HepG2 (cell line): Measurements from ENCODE around the gene FTCD. TPM values are rescaled to one million over a fixed set of nuclear protein-coding genes. Genes with fewer than 3 reads are reported as not detected.

Experiments used
- FLYWCH1 ChIP-seq: sonication (generic); formaldehyde crosslinking; IDR thresholded peaks from 2 replicates; pipeline ENCODE4 v1.8.1; 2023; ENCODE audit warnings: mild to moderate bottlenecking, missing genetic modification reagents
- FOXA1 ChIP-seq, 2 experiments: fragments of 450-650 bp in 1 of 2; sonication (generic) in 1 of 2; formaldehyde crosslinking in 1 of 2; IDR thresholded peaks; 2 replicates each; pipeline versions ENCODE4 v1.4.0 to v1.6.1; 2016 to 2020; ENCODE audit warnings: missing genetic modification reagents in 1 of 2
- FUBP1 ChIP-seq: sonication (generic); formaldehyde crosslinking; IDR thresholded peaks from 2 replicates; pipeline ENCODE4 v1.5.1; 2020; ENCODE audit warnings: missing genetic modification reagents, mild to moderate bottlenecking, borderline replicate concordance
- PITX1 ChIP-seq: sonication (generic); formaldehyde crosslinking; IDR thresholded peaks from 2 replicates; pipeline ENCODE4 v1.5.1; 2020; ENCODE audit warnings: mild to moderate bottlenecking, missing genetic modification reagents
- SMAD3 ChIP-seq: sonication (generic); formaldehyde crosslinking; IDR thresholded peaks from 2 replicates; pipeline ENCODE4 v1.4.0; 2020; ENCODE audit warnings: missing genetic modification reagents
- SNAI1 ChIP-seq: sonication (generic); formaldehyde crosslinking; IDR thresholded peaks from 2 replicates; pipeline ENCODE4 v1.5.0; 2020; ENCODE audit warnings: mild to moderate bottlenecking, missing genetic modification reagents, borderline replicate concordance
- SNAPC2 ChIP-seq: sonication (generic); formaldehyde crosslinking; IDR thresholded peaks from 2 replicates; pipeline ENCODE4 v1.8.1; 2022; ENCODE audit warnings: mild to moderate bottlenecking, missing genetic modification reagents
- SRY ChIP-seq: sonication (generic); formaldehyde crosslinking; IDR thresholded peaks from 2 replicates; pipeline ENCODE4 v1.8.0; 2022; ENCODE audit warnings: mild to moderate bottlenecking, missing genetic modification reagents
- TOPORS ChIP-seq: sonication (generic); formaldehyde crosslinking; IDR thresholded peaks from 2 replicates; pipeline ENCODE4 v1.8.0; 2023; ENCODE audit warnings: mild to moderate bottlenecking, missing genetic modification reagents
- TRAFD1 ChIP-seq: sonication (generic); formaldehyde crosslinking; IDR thresholded peaks from 2 replicates; pipeline ENCODE4 v1.5.1; 2020; ENCODE audit warnings: missing genetic modification reagents, mild to moderate bottlenecking, borderline replicate concordance
- ZBTB39 ChIP-seq: sonication (generic); formaldehyde crosslinking; IDR thresholded peaks from 2 replicates; pipeline ENCODE4 v1.5.0; 2020; ENCODE audit warnings: missing genetic modification reagents
- ZBTB42 ChIP-seq: sonication (generic); formaldehyde crosslinking; IDR thresholded peaks from 2 replicates; pipeline ENCODE4 v1.5.0; 2020; ENCODE audit warnings: mild to moderate bottlenecking, missing genetic modification reagents
- ZNF20 ChIP-seq: sonication (generic); formaldehyde crosslinking; IDR thresholded peaks from 2 replicates; pipeline ENCODE4 v1.4.0; 2020; ENCODE audit warnings: mild to moderate bottlenecking, moderate library complexity, missing genetic modification reagents
- ZNF329 ChIP-seq: sonication (generic); formaldehyde crosslinking; IDR thresholded peaks from 2 replicates; pipeline ENCODE4 v1.9.0; 2021; ENCODE audit warnings: low read depth, mild to moderate bottlenecking, missing genetic modification reagents
- ZNF354B ChIP-seq: sonication (generic); formaldehyde crosslinking; IDR thresholded peaks from 2 replicates; pipeline ENCODE4 v1.8.0; 2022; ENCODE audit warnings: mild to moderate bottlenecking, missing genetic modification reagents
- ZNF546 ChIP-seq: sonication (generic); formaldehyde crosslinking; conservative IDR thresholded peaks from 2 replicates; pipeline ENCODE4 v1.8.1; 2023; ENCODE audit warnings: mild to moderate bottlenecking, missing genetic modification reagents
- ZNF547 ChIP-seq: sonication (generic); formaldehyde crosslinking; IDR thresholded peaks from 2 replicates; pipeline ENCODE4 v1.5.1; 2020; ENCODE audit warnings: mild to moderate bottlenecking, missing genetic modification reagents
- ZNF552 ChIP-seq: sonication (generic); formaldehyde crosslinking; IDR thresholded peaks from 2 replicates; pipeline ENCODE4 v1.9.0; 2022; ENCODE audit warnings: missing genetic modification reagents, mild to moderate bottlenecking, borderline replicate concordance
- ZNF616 ChIP-seq: sonication (generic); formaldehyde crosslinking; IDR thresholded peaks from 2 replicates; pipeline ENCODE4 v1.5.0; 2020; ENCODE audit warnings: low read depth, mild to moderate bottlenecking, missing genetic modification reagents
- ZNF773 ChIP-seq: sonication (generic); formaldehyde crosslinking; IDR thresholded peaks from 2 replicates; pipeline ENCODE4 v1.4.0; 2020; ENCODE audit warnings: missing genetic modification reagents, borderline replicate concordance
- polyA plus RNA-seq, 8 experiments: library from polyadenylated mRNA; depleted of rRNA in 3 of 8; stranded (reverse) in 7 of 8; unstranded in 1 of 8; fragments of >200 nt; fragmentation: Illumina TruSeq in 4 of 8; extraction: Trizol in 4 of 8; gene quantifications; 2 replicates each; pipeline versions ENCODE4 v1.2.1 to v1.2.3, GENCODE V29; 2011 to 2016; ENCODE audit warnings: low read depth in 4 of 8, missing spikeins in 1 of 8, mixed read lengths in 1 of 8; ENCODE audit not compliant: insufficient read depth in 1 of 8
- total RNA-seq, 5 experiments: library from RNA; depleted of rRNA; stranded (reverse); fragments of >200 nt; fragmentation: Illumina TruSeq; extraction: Trizol; gene quantifications; 2 replicates each; pipeline ENCODE4 v1.2.3, GENCODE V29; 2016; ENCODE audit warnings: low read depth in 1 of 5

Gene FTCD
- total and polyA plus RNA-seq, 2 of the 13 experiments (the other 11 are each of a cell fraction or from before 2014, with no cell fraction given), result 75.7 to 105 TPM

- TF ChIP-seq ZNF354B (0 out of 2 replicates have a peak, but pooled peaks have one; percentile 61), FOXA1 (IDR thresholded peaks at IDR 0.05) (no peak), FOXA1 (CRISPR knock-in tag; IDR thresholded peaks at IDR 0.05) (no peak), ZNF547 (CRISPR knock-in tag) (no peak), ZNF329 (CRISPR knock-in tag) (0 out of 2 replicates have a peak, but pooled peaks have one; percentile 76), SNAPC2 (peak; percentile 87), ZNF546 (peak; percentile 88), SMAD3 (CRISPR knock-in tag) (no peak), ZNF20 (peak; percentile 60), FUBP1 (peak; percentile 5; the same call in 1 of the 2 replicates), TRAFD1 (CRISPR knock-in tag) (peak; percentile 12; the same call in 1 of the 2 replicates), ZNF552 (CRISPR knock-in tag) (0 out of 2 replicates have a peak, but pooled peaks have one; percentile 25), FLYWCH1 (no peak), ZNF616 (CRISPR knock-in tag) (no peak), SRY (CRISPR knock-in tag) (0 out of 2 replicates have a peak, but pooled peaks have one; percentile 47), ZNF773 (CRISPR knock-in tag) (0 out of 2 replicates have a peak, but pooled peaks have one; percentile 9), PITX1 (CRISPR knock-in tag) (peak; percentile 62; the same call in 1 of the 2 replicates), SNAI1 (CRISPR knock-in tag) (peak; percentile 92), ZBTB39 (peak; percentile 60; the same call in 1 of the 2 replicates), ZBTB42 (CRISPR knock-in tag) (peak; percentile 75), TOPORS (CRISPR knock-in tag) (0 out of 2 replicates have a peak, but pooled peaks have one; percentile 60)
Measured at GRCh38 chr21:46154955-46155513, 345 bp downstream of the FTCD start (continued).
